GM19193 (cell line): ENCODE measurements around the gene UBE3C.

Source experiments
- POLR2A ChIP-seq: IDR thresholded peaks from 4 replicates; pipeline ENCODE4 v1.6.1; 2011; ENCODE audit not compliant: insufficient read depth, insufficient read length; ENCODE audit errors: extremely low read depth

The UBE3C gene

GRCh38 chr7:157271315-157271990 lies 132.7 kb downstream of the UBE3C start:
- no peak for TF ChIP-seq POLR2A

- TF ChIP-seq POLR2A = no peak
These were observed 133.2 kb downstream of the UBE3C start for GRCh38 chr7:157271991-157272324.

GRCh38 chr7:157272351-157273207 lies 133.9 kb downstream of the UBE3C start:
- no peak for TF ChIP-seq POLR2A

- TF ChIP-seq POLR2A = no peak
These were observed 134.7 kb downstream of the UBE3C start for GRCh38 chr7:157273208-157274093.

- no peak for TF ChIP-seq POLR2A
These were observed 136.3 kb downstream of the UBE3C start for GRCh38 chr7:157274991-157275427.

- TF ChIP-seq POLR2A = no peak
These were observed 137.4 kb downstream of the UBE3C start for GRCh38 chr7:157276091-157276561.

- TF ChIP-seq POLR2A = no peak
These were observed 138.2 kb downstream of the UBE3C start for GRCh38 chr7:157276731-157277562.

GRCh38 chr7:157278167-157278790 lies 139.6 kb downstream of the UBE3C start:
- TF ChIP-seq POLR2A = no peak

- TF ChIP-seq POLR2A = peak; percentile 35
These were observed 140.3 kb downstream of the UBE3C start for GRCh38 chr7:157278791-157279724.

- no peak for TF ChIP-seq POLR2A
These were observed 141.1 kb downstream of the UBE3C start for GRCh38 chr7:157279741-157280215.

GRCh38 chr7:157280216-157280841 lies 141.6 kb downstream of the UBE3C start:
- no peak for TF ChIP-seq POLR2A
